CD4-positive, alpha-beta T cell treated with Interleukin-21 for 1 hour (primary cell): ENCODE results near the gene PROSER2.

Source experiments
- DNase-seq: peaks from one replicate; pipeline ENCODE4 v3.0.0-alpha.2; 2020

Gene PROSER2

DNA sequence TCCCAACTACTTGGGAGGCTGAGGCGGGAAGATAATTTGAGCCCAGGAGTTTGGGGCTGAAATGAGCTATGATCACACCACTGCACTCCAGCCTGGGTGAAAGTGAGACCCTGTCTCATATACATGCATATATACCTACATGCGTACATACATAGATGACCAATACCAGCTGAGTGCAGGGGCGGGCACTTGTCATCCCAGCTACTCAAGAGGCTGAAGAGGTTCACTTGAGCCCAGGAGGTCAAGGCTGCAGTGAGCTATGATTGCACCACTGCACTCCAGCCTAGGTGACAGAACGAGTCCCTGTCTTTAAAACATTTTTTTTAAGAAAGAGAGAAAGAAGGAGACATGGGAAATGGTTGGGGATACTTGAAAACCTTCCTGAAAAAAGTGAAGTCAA, 17.4 kb upstream of the PROSER2 start:
- no peak for DNase-seq

DNA sequence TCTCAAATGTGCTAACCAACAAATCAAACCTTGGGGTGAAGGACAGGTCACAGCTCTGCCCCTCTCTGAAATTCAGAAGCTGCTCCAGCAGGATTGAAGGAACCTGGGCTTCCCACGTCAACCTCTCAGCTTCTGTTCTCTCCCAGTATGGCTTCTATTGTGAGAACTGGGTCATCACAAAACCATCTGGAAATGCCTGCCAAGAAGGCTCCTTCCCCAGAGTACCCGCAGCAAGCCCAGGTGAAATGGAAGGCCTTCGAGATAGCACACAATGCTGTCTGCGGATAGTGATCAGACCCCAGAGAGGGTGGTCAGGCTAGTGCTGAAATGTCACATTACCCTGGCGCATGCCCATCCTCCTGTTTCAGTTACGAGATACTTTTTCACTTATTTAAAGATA, 16.4 kb upstream of the PROSER2 start:
- no peak for DNase-seq

DNA sequence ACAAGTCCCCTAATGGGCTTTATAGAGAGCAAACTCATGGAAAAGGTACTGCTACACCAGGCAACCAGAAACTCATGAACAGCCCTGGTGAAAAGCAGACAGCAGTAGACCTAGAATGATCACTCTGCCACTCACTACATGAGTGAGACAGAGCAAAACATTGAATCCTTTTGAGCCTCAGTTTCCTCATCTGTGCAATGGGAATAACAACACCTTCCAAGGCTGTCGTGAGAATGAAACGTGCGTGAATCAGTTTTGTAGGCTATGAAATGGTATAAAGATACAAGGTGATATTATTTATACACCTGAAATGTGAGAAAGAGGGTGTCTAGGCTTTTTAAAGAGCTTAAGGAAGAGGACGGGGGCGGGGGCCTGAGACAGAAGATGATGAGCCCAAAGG, 14.3 kb upstream of the PROSER2 start:
- no peak for DNase-seq

DNA sequence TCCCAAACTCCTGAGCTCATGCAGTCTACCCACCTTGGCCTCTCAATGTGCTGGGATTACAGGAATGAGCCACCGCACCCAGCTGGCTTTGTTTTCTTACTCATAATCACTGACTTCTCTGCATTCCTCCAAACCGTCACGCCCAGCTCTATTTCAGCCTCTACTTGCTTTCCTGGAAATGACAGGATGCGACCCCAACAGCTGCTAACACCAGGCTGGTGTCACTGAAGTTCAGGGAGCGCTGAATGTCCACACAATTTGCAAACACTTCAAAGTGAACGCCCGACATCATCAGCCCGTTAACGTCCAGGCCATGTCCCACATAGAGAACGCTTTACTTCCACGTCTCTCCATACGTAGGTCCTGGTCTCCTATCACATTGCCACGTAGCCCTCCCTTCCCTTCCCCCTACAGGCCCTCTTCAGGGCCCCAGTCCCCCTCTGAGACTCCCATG, 12.8 kb upstream of the PROSER2 start:
- no peak for DNase-seq

DNA sequence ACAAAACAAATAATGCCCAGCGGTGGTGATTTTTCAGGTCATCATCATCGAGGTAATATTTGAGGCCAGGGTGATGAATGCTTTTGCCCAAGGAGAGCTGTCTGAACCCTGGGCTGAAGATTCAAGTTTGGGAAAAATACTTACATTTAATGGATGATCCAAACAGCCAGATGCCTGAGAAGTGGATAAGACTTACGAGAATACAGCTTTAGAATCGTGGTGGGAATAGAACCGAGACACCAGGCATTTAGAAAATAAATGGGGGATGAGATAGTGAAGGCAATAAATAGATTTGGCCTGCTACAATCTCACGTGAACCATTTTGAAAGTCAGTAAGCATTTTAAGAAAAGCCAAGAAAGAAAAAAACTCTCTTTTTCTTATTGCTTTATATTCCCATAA, 12.2 kb upstream of the PROSER2 start:
- no peak for DNase-seq

DNA sequence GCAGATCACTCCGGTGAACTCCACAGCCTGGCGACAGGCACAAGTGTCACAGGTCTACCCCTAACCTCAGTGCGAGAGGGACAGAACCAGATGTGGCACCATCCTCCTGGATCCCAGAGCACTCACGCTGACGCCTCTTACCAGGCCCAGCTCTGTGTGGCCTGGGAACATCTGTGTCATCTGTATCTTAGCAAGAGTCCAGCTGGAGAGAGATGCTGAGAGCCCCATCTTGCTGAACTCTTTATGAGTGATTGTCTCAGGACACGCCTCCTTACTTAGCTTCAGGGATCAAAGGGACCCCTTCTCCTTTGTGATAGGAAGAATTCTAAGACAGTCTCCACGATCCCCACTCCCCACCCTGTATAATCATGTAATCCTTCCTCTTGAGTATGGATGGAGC, 10.0 kb upstream of the PROSER2 start:
- no peak for DNase-seq

DNA sequence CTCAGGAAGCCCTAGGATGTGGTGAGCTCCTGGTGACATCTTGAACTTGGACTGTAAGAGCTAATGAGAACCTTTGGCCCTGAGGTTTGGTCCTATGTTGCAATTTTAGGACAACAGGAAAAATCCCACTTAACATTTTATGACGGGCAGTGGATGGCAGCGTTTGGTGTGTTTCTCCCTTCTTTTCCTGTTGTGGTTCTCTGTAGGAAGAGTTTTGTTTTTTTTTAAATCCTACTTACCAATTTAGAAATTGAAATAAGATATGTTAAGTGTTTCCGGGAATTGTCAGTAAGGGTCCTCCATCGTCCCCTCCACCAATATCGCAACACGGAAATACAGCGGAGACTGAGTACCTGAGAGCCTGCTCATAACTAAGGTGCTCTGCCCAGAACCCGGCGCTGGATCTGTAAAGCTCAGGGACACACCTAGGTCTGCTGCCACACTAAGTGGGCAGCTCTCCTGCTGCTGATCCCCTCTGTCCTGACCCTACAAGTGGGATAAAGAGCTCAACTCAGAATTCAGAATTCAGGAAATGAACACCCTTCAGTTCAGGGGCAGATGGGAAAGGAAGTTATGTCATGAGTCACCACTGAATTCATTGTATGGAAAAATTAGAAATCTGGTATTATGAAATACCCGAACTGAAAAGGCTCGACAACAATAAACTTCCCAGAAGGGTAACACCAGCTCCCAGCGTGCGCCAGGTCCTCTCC, 9.1 kb upstream of the PROSER2 start:
- no peak for DNase-seq

DNA sequence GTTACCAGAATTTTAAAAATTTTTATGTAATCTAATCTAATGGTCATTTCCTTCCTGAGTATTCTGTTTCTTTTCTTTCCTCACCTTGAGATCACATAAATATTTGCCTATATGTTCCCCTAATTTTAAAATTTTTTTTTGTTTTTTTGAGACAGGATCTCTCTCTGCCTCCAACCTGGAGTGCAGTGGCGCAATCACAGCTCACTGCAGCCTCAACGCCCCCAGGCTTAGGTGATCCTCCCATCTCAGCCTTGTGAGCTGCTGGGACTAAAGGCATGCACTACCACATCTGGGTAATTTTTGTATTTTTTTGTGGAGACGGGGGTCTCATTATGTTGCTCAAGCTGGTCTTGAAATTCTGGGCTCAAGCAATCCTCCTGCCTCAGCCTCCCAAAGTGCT, 4.1 kb upstream of the PROSER2 start:
- no peak for DNase-seq

DNA sequence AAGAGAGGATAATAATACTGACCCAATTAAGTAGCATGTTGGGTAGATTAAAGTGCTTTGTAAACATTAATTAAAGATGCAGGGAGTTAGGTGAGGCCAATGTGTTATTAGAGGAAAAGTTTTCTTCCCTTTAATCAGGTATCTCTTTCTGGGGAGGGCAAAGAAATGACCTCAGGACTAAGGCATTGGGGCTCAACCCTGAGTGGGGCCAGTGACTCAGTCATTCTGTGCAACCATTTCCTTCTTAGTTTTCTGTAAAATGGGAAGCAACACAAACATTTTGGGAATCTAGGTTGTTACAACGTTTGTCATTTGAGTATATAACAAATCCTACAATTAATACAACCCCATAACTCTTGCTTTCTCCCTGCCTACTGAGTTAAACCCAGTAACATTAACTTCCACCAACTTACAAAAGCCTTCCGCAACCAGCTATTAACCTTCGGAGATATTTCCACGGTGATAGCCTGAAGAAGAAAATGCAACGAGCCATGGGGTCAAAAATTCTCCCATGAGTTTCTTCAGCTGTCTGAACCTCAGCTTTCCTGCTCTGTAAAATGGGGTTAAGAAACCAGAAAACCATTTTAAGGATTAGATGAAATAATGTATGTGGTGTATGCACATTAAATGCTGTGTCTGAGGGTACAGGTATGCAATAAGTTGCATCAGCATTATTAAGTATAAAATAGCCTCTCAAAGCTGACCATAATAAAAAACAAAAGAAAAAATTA, 965 bp upstream of the PROSER2 start:
- no peak for DNase-seq

DNA sequence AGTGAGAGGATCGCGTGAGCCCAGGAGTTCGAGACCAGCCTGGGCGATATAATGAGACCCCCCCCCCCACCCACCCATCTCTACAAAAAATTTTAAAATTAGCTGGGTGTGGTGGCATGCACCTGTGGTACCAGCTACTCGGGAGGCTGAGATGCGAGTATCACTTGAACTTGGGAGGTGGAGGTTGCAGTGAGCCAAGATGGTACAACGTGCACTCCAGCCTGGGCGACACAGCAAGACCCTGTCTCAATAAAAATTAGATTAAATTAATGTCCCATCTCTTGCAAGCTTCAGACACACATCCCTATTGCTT, 391 bp upstream of the PROSER2 start:
- DNase-seq, result no peak

DNA sequence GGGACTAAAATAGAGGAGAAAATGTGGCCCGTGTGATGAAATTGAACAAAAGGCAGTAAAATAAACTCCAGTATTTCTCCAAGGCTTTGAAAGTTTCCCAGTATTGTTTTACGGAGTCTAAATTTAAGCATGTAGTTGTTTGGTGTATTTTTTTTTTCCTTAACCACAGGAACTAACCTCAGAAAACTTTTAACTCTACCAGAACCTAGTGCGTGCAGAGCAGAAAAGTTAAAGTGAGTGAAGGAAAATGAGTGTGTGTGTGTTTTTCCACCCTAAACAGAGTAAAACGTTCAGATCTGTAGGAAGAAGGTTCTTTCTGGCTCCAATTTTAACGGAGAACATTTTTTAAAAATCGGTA, 812 bp downstream of the PROSER2 start:
- no peak for DNase-seq

DNA sequence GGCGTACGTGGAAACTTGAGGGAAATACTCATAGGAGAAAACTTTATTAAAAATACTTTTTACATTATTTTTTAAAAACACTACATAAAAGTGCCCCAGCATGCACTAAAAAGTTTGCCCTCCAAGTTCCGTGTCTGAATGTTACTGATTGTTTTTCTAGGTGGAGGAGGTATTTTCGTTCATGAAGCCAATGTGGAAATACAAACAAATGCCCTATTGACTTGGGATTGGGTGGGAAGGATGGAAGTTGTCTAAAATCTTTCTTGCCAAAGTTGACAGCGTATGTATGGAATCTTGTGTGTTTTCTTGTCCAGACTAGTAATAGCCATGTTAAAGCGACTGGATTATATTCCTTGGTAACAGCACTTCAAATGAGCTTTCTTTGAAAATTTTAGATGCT, 1.2 kb downstream of the PROSER2 start:
- DNase-seq, result no peak

DNA sequence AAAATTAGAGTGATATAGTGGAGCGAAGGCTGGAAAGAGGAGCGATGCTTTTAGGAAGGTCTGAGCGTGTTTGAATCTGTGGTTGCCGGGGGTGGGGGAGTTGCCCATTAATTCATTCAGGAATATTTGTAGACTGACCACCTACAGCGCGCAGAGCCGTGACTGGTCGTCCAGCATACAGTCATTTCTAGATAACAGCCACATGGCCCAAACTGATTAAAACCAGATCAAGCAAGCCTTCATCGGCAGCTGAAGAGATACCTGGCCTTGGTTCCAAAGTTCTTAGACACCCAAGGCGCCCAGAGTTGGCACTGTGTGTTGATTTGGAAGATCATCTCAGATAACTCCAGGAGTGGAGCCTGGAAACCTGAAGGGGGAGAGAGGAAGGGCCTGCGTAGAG, 1.7 kb downstream of the PROSER2 start:
- no peak for DNase-seq

DNA sequence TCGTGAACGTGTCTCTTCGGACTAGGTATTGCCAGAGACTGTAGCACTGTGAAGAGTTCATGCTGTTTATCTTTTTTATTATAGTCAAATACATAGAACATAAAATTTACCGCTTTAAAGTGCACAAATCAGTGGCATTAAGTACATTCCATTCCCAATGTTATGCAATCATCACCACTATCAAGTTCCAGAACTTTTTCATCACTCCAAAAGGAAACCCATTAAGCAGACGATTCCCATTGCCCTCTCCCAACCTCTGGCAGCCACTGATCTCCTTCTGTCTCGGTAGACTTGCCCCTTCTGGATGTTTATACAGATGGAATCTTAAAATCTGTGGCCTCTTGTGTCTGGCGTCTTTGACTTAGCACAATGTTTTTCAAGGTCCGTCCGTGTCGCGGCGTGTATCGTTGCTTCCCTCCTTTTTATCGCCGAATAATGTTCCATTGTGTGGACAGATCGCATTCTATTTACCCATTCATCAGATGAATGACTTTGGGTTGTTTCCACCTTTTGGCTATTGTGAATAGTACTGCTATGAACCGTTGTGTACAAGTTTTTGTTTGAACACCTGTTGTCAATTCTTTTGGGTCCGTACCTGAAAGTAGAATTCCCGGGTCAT, 2.7 kb downstream of the PROSER2 start:
- DNase-seq, result no peak

DNA sequence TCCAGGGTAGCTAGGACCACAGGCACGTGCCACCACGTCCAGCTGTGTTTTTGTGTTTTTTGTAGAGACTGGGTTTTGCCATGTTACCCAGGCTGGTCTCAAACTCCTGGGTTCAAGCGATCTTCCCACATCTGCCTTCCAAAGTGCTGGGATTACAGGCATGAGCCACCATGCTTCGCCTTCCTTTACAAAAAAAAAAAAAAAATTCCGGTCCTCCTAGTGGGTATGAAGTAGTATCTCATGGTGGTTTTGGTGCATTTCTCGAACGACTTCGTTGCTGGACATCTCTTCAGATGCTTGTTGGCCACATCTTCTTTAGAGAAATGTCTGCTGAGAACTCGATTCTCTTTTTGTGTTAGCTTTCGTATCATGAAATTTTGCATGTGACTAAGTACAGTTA, 3.9 kb downstream of the PROSER2 start:
- no peak for DNase-seq

DNA sequence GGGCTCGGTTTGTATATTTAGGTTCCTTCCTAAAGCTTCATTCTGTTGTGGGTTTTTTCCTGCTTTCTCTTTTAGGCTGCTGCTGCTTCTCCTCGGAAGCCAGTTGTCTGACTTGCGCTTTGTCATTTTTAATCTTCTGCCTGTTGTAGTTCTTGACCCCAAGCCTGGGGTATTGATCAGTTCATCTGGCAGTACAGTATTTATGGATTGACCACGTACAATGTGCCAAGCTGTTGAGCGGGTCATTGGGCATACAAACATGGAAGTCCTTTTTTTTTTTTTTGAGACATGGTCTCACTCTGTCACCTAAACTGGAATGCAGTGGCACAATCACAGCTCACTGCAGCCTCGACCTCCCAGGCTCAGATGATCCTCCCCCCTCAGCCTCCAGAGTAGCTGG, 4.3 kb downstream of the PROSER2 start:
- no peak for DNase-seq

DNA sequence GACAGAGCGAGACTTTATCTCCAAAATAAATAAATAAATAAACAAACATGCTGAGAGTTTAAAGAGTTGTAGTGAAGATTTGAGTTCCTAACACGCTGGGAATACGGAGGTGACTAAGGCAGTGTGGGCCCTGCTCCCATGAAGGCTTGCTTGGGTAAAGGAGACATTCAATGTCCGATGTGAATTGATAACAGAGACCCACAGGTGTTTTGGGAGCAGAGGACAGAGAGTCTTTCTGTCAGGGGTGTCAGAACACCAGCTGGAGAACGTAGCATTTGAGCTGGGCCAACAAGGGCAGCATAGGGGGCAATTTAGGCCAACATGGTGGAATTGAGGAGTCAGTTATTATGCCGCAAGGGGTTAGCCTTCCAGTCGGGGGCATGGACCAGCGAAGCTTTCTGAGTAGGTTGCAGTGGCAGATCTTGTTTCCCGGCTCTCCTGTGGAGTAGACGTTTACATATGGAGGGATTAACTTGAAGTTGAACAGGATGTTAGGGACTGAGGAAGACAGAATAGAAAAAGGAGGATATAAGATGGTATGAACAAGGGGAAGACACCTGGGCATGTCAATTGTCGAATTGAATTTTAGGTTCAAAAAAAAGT, 5.6 kb downstream of the PROSER2 start:
- no peak for DNase-seq

DNA sequence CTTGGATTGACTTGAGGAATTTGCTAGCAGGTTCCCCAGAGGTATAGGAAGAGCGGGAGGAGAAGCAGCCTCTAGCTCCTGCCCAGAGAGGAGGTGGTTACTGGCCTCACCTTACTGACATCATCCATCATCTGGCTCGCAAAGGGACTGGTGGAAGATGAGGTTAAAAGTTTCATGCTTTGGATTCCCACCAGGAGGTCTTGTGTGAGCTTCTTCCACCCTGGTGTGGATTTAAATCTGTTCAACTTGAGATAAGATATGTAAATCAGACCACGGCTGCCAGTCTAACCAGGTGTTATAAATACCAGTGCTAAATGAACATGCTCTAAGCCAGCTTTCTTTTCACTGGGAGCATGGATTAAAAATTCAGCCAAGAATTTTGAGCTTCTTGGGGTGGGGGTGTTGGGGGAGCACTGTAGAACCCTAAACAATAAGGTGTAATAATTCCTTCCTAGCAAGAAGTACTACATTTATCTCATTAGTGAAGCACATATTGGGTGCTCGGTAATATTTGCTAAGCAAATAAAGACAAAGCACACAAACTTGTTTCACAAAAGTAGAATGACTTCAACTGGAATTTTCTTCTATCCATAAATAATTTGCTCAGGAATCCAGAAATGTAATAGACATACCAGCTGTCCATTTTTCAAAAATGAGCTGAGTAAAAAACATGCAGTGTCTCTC, 7.8 kb downstream of the PROSER2 start:
- DNase-seq, result no peak

DNA sequence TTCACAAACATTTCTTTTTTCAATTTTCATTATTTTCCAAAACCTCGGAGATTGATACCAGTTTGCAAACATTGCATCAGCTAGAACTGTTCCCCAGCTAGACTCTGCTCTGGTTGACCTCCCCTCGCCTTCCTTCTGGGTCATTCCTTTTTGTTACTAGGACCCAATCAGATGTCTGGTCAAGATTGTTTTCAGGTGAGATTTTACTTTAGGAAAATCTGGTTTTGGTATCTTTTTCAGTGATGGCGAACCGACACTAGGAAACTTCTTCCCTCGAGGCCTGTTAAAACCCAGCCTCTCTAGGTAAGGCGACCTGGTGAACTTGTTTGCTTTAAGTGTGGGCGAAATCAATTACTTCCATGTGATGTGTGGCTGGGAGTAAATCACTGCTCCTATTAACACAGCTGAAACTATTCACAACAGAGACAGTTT, 8.4 kb downstream of the PROSER2 start:
- no peak for DNase-seq

DNA sequence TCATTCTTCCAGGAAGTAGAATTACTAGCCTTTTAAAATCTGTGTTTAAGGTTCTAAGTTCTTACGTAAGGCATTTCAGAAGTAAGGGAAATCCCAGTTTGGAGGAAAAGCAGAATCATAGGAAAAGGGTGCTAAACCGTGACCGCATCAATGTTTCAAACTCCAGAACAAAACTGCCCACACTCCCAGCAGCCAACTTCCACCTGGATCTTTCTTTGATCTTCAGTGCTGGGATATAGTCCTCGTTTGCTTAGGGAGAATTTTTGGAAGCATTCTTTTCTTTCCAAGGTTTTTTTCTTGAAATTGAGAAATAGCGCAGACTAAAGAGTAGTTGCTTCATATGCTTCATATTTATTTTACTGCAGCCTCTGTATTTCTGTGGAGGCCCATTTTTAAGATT, 8.9 kb downstream of the PROSER2 start:
- DNase-seq, result no peak

DNA sequence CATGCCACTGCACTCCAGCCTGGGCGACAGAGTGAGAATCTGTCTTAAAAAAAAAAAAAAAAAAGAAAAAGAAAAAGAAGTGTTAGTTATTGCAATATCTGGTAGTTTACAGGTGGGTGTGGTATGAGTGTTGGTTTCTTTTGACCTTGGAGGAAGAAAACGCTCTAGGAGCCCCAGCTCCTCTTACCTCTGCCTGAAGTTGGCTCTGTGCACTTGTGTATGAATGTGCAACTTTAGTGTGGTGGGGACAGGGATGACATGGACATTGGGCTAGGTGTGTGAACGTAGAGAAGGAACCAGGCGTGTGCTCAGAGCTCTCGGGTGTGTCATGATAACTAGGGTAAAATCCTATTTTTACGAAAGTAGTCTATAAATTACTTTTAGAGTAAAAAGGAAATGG, 11.9 kb downstream of the PROSER2 start:
- DNase-seq, result no peak

DNA sequence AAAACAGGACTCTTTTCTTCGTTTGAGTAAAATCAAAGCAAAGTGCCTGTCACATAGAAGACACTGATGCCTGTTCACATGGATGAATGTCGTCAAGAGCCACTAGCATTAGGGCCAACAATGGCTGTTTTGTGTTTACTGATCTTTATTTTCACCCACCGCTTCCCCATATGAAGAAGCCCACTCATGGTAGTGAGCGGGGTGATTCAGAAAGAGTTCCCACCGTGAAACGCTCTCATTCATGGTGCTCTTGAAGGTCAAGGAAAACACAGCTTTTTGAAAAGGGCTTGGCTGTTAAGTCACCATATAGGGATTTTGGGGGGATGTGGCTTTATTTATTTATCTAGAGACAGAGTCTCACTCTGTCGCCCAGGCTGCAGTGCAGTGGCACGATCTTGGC, 12.5 kb downstream of the PROSER2 start:
- DNase-seq, result no peak

DNA sequence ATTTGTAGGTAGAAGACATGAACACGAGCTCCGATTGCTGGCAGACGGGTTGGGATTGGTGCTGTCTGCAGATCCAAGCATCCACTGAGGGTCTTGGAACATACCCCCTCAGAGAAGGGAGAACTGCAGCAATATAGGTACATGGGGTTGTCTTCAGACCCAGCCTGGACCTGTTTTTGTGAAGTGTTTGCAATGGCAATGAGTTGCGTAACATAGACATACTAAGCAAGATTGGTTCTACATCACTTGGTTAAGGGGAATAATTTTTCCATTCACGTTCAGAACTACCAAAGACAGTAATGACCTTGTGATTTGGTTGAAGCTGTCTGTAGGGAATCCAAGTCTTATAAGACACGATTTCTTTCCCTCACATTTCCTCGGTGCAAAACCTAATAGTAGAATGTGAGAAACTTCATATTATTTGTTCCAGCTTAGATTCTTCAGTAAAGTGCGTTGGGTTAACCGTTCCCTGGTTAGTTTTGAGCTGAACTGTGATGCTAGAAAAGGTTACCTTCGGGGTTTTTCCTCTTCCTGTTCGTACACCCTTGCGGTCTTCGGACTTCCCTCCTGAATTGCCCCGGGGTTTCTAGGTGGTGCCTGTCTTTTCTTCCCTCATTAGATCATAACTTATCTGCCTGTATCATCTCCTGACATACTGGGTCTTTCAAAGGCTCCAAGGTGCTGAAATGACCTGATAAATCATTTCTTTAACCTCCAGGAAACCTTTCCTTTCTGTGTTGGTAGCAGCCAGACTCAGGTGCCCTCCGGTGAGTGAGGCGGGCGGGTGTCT, 14.4 kb downstream of the PROSER2 start:
- DNase-seq, result no peak
